Measurements from ENCODE around the gene VAV2.

Gene VAV2

DNA sequence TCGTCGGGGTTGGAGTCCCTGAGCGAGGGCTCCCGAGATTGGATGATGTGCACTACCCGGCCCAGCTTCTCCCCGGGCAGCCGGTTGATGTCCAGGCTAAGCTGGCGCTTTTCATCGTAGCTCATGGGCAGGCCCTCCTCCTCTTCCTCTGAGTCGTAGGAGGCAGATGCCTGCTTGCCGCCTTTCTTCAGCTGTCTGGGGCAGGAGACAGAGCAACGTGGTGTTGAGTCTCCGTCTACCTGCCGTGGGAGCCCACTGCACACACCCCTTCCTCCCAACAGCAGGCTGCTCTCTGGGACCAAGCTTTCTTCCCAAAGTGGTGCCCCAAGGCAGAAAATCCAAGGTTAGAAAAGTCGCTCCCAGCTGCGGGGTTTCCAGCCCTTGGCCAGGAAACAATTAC is 44.0 kb upstream of the VAV2 start:
- FAIRE-seq = no peak
- TF ChIP-seq CTCF (IDR thresholded peaks at IDR 0.05; ENCODE audit: insufficient read depth, missing control alignments) = no peak

GRCh38 chr9:134035041-134036039 is 43.2 kb upstream of the VAV2 start:
- no peak for TF ChIP-seq CTCF (IDR thresholded peaks at IDR 0.05; ENCODE audit: insufficient read depth, missing control alignments)
- no peak for DNase-seq (ENCODE audit: insufficient read length, low spot score)
- no peak for FAIRE-seq

More for the DNA sequence above, 44.0 kb upstream of the VAV2 start:
- DNase-seq (ENCODE audit: insufficient read length, low spot score) = no peak

- DNase-seq (ENCODE audit: insufficient read length, low spot score) = no peak
- TF ChIP-seq CTCF (IDR thresholded peaks at IDR 0.05; ENCODE audit: insufficient read depth, missing control alignments) = no peak
- FAIRE-seq = no peak
These were observed 42.3 kb upstream of the VAV2 start for GRCh38 chr9:134034215-134035040.

DNA sequence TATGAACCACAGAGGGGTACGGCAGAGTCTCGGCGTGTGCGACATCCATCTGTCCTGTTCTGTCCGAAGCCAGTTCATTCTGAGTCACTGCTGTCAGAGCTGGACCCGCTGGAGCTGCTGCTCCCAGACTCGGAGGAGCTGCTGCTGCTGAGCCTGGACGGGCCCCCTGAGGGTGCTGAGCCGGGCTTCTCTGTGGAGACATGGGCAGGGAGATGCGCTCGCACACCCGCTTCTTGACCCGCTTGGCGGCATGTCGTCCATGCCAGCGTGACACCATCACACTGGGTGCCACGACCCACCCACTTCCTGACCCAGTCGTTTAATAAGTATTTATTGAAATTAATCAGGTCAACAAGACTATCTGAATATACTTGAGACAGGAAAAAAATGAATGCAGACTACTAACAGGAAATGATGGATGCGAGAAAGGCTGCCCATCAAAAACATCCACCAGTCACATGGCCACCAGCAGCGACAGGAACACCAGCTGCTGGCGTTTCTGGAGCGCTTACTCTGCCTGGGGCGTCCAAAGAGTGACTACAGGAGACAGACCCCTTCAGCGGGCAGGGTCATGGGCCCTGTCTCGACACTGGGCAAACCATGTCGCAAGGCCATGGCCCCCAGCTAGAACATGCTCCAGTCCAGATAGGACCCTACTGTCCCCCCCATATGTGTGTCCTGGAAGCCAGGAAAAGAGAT is 41.5 kb upstream of the VAV2 start:
- DNase-seq (ENCODE audit: insufficient read length, low spot score) (no peak), FAIRE-seq (no peak)
- no peak for TF ChIP-seq CTCF (IDR thresholded peaks at IDR 0.05; ENCODE audit: insufficient read depth, missing control alignments)

- DNase-seq (ENCODE audit: insufficient read length, low spot score) (no peak), FAIRE-seq (no peak)
- no peak for TF ChIP-seq CTCF (IDR thresholded peaks at IDR 0.05; ENCODE audit: insufficient read depth, missing control alignments)
These were observed 40.5 kb upstream of the VAV2 start for GRCh38 chr9:134032456-134033222.

- no peak for DNase-seq (ENCODE audit: insufficient read length, low spot score)
- TF ChIP-seq CTCF (IDR thresholded peaks at IDR 0.05; ENCODE audit: insufficient read depth, missing control alignments) = no peak
- no peak for FAIRE-seq
These were observed 39.7 kb upstream of the VAV2 start for GRCh38 chr9:134031783-134032182.

Measured in D721Med (cell line).